ENCODE measurements around the gene GPS2.
"Not testable (repeated sequence)": the region's sequence is repeated elsewhere in the genome, so short reads cannot be mapped to it uniquely, and the experiment has no call there.

Gene GPS2, protein sequence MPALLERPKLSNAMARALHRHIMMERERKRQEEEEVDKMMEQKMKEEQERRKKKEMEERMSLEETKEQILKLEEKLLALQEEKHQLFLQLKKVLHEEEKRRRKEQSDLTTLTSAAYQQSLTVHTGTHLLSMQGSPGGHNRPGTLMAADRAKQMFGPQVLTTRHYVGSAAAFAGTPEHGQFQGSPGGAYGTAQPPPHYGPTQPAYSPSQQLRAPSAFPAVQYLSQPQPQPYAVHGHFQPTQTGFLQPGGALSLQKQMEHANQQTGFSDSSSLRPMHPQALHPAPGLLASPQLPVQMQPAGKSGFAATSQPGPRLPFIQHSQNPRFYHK

DNA sequence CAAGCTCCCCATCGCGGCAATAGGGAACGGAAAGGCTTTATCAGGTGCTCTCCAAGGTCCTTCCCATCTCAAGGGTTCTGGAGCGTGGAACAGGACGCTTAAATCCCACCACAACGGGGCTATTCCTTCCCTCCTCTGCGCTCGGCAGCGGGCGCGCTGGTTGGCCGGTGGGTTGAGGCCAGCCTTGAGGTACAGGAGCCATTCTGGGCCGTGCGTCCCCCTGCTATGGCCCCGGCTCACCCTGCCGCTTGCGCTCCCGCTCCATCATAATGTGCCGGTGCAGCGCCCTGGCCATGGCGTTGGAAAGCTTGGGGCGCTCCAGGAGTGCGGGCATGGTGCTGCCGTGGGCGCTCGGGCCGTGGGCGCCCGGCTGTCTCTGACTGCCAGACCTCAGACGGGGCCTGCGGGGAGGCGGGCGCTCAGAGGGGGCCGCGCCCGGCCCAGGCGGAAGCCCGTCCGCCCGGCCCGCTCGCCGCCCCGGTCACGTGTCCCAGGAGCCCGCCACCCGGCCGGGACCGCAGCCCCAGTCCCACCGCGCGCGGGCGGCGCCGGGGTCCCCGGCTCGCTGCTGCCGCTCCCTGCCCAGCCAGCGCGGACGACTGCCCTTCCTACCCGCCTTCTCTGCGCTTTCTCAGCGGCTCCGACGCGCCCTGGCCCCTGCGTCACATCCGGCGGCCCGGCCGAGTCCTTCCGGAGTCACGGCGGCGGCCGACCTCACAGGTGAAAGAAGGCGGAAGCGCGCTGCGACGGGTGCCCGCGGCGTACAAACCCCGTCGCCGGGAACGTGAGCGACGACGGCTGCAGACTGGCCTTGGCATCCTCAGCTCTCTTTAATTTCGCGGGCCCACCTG is at the start of gene GPS2:
GPS2 (minus strand) TSS at position 642 of the 851 bp plus-strand sequence; CDS start at position 334, 308 bp downstream.
- peak in 1 of 2 experiments; percentile 48 for DNase-seq

DNA sequence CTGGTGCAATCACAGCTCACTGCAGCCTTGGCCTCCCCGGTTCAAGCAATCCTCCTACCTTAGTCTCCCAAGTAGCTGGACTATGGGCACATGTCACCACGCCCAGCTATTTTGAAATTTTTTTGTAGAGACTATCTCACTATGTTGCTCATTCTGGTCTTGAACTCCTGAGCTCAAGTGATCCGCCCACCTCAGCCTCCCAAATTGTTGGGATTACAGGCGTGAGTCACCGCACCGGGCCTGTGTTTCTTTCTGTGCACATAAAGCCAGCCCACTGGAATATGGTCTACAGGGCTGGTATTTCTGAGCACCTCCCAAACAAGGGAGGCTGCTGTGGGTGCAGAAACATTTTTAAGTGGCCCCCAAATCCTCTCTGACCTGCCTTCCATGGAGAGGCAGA is 48.2 kb upstream of the GPS2 start:
- no peak for DNase-seq

DNA sequence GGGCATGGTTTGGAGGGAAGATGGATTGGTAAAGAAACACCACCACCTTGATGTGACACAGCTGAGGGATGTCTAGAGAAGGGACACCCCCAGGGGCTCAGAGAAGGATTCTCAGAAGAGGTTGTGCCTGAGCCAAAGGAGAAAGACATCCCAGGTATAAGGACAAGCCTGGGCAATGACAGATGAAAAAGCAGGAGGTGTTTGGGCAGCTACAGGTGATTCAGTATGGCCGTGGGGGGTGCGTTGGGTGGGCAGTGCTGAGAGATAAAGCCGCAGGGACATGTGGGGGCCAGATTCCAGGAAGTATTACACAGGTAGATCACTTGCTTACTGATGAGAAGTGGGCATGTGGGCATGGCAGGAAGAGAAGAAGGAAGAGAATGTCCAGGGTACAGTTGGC is 46.7 kb upstream of the GPS2 start:
- no peak for DNase-seq

DNA sequence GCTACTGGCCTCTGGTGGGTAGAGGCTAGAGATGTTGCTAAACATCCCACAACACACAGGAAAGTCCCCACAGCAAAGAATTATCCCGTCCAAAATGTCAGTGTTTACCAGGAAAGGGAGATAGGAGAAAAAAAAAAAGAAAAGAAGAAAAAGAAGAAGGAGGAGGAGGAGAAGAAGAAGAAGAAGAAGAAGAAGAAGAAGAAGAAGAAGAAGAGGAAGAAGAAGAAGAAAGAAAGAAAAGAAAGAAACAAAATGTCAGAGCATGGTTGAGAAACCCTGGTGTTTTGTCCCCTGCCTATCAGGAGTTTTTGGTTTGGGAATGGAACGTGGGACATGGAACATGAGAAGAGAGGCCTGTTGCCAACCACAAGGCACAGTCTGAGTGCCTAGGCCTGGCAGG is 42.2 kb upstream of the GPS2 start:
- DNase-seq = no peak

DNA sequence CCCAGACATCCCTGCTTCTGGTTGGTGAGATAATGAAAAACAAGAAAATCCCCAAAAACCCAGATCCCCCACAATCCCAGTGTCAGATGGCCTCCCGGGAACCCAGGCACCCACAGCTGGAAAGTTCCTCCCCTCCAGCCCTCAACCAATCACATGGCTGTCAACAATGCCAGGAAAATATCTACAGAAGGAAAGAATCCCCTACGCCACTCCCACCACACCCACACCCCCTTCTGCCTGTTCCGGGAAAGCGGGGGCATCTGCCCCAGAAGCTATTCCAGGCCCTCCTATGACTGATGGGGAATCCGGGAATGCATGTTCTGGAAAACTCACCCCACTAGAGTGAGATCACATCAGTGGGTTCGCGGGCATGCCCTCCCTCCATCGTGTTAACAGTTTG is 41.6 kb upstream of the GPS2 start:
- no peak for DNase-seq

DNA sequence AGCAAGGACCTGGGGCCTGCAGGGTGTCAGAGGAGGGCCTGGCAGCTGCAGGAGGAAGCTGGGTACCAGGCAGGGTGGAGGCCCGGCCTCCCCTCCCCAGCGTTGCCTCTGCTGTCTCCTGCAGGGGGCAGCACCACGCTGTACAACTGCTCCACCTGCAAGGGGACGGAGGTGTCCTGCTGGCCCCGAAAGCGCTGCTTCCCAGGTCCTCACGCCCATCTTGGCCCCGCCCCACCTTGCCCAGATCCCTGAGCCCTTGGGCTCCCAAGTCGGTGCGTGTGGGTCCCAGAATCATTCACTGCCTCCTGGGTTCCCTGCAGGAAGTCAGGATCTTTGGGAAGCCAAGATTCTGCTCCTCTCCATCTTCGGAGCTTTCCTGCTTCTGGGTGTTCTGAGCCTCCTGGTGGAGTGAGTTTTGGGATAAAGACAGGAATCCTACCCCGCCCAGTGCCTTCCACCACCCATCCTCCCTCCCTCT is 41.0 kb upstream of the GPS2 start:
- DNase-seq = peak in 1 of 2 experiments; percentile 40

DNA sequence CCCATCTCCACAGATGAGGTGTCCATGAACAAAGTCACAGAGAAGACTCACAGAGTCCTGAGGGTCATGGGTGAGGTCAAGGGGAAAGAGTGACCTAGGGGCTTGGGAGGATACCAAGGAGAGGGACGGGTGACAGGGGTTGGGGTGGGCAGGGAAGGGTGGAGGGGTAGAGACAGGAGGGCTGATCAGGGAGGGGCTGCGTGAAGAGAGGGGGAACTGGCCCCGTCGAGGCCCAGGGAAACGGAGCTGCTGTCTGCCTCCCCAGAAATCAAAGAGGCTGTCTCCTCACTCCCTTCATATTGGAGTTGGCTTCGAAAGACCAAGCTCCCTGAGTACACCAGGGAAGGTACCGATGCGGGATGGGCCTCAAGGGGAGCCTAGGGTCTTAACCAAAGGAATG is 40.4 kb upstream of the GPS2 start:
- DNase-seq = no peak

DNA sequence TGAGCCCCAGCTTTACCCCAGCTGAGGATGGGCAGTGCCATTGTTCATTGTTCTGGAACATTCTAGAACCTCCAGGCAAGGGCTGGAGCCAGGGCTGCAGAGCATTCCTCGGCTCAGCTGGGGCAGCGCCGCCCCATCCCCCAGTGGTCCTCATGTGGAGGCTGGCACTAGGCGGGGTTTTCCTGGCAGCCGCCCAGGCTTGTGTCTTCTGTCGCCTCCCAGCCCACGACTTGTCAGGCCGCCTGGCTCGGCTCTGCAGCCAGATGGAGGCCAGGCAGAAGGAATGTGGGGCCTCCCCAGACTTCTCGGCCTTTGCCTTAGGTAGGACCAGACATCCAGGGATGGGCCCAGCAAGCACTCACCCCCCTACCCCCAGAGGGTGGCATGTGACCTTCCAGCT is 39.9 kb upstream of the GPS2 start, which contains the start of gene TMEM95:
TMEM95 (plus strand) TSS at position 104 of the 400 bp plus-strand sequence; CDS start at position 153, 49 bp downstream.
- peak; percentile 15 to 31 for DNase-seq

DNA sequence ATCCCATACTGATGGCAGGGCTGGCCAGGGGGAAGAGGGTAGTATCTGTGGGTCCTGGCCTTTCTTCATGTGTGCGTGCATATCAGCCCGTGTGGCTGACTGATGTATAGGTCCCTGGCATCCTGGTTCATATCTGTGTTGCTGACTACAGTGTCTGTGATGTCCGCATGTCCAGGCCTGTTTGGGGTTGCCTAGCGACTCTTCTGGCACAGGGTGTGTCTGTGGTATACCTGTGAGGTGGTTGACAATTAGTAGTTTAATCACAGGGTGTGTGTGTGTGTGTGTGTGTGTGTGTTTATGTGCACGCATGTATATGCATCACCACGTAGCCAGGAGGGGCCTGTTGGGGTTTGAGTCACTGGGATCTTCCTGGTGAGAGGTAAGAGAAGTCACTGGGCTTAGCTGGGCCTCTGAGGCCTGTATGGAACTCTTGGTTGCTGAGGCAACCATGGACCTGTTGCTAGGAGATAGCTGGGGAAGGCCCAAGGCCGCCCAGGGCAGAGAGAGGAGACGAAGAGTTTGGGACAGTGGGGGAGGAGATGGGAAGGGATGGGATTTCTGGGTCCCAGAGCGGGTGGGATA is 39.2 kb upstream of the GPS2 start:
- DNase-seq = no peak

DNA sequence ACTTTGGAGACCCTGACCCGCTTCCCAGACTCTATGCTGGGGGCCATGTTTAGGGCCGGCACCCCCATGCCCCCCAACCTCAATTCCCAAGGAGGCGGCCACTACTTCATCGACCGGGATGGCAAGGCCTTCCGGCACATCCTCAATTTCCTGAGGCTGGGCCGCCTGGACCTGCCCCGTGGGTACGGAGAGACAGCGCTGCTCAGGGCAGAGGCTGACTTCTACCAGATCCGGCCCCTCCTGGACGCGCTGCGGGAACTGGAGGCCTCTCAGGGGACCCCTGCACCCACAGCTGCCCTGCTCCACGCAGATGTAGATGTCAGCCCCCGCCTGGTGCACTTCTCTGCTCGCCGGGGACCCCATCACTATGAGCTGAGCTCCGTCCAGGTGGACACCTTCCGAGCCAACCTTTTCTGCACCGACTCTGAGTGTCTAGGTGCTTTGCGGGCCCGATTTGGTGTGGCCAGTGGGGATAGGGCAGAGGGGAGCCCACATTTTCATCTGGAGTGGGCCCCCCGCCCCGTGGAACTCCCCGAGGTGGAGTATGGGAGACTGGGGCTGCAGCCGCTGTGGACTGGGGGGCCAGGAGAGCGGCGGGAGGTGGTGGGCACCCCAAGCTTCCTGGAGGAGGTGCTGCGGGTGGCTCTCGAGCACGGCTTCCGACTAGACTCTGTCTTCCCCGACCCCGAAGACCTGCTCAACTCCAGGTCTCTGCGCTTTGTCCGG is 37.9 kb upstream of the GPS2 start:
- DNase-seq = no peak

DNA sequence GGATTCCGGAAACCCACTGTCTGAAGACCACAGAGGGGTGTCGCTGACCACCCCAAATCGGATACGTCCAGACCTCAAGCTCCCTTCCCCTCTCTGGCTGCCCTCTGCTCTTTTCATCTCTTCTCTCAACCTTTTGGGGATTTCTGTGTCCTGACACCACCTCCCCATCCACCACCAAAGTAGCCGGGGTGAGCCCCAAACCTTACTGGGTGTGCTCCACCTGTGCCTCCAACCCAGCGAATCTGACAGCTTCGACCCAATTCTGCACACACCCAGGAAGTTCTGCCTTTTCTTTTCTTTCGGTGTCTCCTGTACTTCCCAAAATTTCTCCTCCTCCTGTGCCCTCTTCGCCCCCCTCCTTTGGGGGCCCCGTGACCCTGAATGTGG is 37.3 kb upstream of the GPS2 start:
- DNase-seq = peak in 1 of 2 experiments; percentile 2

DNA sequence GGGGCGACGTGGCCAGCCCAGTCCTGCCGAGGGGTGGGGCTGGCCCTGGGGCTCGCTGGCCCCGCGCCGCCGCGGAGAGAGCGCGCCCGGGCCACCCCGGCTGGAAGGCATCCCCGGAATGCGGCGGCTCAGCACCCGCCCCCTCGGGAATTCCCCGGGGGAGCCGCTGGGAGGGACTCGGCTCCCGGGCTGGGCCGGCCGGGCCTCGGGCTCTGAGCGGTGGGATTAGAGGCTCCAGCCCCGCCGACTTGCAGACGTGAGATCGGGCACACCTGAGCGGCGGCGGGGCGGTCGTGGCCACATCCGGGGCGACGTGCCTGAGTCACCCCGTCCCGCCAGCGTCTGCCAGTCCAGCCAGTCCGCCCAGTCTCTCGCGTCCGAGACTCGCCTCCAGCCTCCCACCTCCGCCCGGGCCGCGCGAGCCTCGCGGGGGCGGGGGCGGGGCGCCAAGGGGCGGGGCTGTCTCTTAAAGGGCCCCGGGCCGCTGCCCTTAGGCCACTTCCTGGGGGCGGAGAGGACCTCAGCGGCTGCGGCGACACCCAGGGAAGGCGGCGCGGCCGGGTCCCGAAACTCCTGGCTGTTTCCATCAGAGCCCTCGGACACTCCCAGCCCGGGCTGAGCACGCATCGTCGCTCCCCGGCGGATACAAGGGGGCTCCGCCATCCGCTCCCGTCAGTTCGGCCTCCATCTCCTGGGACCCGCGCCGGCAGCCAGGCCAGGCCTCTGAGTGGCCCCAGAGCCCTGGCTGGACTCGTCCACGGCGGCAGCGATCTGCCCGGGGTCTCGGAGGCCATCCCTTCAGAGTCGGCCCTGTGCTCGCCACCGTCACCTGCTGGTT is 36.7 kb upstream of the GPS2 start, which contains the start of gene KCTD11:
KCTD11 (plus strand) TSS at position 498 of the 838 bp plus-strand sequence.
- peak in 1 of 2 experiments; percentile 27 for DNase-seq

DNA sequence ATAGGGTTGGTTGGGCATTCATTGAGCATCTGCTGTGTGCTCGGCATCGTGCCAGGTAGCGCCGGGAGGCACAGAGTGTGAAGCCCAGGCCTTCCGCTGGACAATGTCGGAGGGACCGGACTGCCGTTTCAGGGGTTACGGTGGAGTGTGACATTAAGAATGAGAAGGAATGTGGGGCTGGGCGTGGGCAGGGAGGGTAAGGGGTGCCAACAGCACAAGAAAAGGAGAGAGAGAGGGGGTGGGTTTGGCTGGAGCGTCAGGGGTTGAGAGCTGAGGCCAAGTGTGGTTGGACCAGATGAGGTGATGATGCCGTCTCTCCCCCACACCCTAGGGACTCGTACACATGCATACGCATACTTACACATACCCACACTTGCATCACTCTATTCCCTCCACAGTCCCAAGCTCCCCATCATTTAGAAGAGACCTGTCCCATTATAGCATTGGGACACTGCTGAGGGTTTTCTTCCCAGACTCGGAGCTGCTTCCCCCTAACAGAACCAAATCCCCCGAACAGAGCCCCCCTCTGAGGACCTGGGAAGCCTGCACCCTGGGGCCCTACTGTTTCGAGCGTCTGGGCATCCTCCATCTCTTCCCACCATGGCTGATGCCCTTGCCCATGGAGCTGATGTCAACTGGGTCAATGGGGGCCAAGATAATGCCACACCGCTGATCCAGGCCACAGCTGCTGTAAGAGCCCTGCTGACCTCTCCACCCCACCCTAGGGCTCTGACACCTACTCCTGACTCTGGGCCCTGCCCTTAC is 33.5 kb upstream of the GPS2 start:
- DNase-seq = no peak

DNA sequence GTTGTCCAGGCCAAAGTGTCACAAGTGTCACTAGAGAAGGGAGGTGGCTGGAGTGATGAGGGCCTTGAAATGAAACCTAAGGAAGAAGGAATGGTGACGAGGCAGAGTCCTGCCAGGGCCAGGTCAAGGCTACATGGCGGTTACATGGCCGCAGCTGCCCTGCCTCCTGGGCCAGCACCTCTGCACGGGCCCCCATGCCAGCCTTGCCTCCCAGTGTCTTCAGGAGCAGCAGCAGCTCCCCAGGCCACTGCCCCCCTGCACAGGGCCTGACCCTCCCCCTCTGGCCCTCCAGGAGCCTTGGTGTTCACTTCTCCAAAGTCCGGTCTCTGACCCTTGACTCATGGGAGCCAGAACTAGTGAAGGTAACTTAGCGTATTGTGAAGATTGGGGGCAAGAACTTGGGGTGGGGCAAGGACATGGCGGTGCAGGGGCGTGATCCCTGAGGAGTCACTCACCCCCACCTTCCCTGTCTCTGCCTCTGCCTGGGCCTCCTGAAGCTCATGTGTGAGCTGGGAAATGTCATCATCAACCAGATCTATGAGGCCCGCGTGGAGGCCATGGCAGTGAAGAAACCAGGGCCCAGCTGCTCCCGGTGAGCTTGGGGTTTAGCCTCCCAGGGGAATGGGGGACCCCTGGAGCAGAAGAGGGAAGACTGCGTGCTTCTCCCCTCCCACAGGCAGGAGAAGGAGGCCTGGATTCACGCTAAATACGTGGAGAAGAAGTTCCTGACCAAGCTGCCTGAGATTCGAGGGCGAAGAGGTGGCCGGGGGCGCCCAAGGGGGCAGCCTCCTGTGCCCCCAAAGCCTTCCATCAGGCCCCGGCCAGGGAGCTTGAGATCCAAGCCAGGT is 32.7 kb upstream of the GPS2 start:
- DNase-seq = no peak

DNA sequence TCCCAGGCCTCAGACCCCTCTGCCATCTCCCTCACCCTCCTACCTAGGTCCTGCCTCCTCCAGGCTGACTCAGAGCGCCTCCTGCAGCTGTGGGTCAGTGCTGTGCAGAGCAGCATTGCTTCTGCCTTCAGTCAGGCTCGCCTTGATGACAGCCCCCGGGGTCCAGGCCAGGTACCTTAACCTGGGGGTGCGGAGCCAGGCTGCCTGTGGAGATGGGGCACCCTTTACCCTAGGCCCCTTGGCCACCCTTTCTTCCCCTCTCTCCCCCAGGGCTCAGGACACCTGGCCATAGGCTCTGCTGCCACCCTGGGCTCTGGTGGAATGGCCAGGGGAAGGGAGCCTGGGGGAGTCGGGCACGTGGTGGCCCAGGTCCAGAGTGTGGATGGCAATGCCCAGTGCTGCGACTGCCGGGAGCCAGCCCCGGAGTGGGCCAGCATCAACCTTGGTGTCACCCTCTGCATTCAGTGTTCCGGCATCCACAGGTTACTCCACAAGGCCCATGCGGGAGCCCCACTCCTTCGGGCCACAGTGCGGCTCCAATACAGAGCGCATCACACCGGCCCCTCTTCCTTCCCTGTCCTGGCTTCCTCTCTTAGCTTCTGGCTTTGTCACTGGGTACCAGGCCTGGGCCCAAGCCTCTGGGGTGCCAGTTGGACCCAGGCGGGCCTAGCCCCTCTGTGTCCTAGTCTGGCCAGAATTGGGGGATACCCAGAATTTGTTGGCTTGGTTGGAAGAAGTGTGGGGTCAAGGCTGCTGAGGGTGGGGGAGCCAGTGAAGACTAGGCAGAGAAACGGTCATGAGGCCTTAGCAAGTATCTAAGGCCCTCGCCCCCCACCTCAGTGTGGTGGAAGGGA is 31.8 kb upstream of the GPS2 start:
- DNase-seq = no peak

DNA sequence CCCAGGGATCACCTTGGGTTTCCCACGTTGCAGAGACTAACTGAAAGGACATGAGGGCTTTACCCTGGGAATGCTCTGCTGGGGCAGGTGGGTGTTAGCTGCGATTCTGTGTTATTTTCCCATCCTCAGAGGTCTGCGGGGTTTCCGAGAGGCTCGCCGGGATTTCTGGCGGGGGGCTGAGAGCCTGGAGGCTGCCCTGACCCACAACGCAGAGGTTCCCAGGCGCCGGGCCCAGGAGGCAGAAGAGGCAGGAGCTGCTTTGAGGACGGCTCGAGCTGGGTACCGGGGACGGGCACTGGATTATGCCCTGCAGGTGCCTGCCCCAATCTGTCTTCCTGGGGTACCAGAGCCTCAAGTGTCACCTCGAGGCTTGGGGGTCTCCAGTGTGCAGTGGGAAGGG is 28.1 kb upstream of the GPS2 start:
- DNase-seq = no peak

DNA sequence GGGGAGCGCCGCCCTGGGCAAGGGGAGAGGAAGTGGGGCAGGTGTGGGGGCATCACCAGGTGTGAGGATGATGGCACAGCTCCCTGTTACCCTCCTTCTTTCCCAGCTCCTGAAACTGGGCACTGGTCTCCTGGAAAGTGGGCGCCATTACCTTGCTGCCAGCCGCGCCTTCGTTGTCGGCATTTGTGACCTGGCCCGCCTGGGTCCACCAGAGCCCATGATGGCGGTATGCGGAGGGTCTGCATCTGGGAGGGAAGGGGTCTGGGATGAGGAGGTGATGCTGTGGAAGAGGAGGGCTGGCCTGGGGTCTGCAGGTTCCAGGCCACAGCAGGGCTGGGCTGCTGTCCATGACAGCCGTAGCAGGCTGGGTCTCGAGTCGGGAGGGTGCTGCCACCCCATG is 26.7 kb upstream of the GPS2 start:
- no peak for DNase-seq

DNA sequence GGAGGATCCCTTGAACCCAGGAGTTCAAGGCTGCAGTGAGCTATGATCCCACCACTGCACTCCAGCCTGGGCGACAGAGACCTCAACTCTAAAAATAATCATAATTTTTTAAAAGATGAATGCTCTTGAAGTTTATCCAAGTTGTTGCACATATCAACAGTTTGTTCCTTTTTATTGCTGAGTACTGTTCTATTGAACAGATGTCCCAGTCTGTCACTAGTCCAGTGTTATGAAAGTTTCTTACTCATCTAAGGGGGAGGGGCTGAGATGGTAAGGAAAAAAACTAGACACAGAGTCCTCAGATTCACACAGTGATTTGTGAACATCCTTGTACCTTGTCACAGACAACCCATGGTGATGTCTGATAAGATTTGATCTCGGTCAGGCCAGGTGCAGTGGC is 25.0 kb upstream of the GPS2 start:
- DNase-seq = no peak

DNA sequence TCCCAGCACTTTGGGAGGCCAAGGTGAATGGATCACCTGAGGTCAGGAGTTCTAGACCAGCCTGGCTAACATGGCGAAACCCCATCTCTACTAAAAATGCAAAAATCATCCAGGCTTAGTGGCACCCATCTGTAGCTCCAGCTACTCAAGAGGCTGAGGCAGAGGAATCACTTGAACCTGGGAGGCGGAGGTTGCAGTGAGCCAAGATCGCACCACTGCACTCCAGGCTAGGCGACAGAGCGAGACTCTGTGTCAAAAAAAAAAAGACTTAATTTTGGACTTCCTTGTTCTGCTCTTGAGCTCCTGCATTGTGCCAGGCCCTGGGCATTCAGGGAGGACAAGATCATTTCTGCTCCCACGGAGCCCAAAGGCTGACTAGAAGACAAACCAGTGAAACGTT is 22.4 kb upstream of the GPS2 start:
- not testable (repeated sequence) for DNase-seq

All from NCI-H524 (cell line).